Glutamatergic neuron (in vitro differentiated cells): ENCODE measurements around the gene NHSL2. TPM values are rescaled to one million over a fixed set of nuclear protein-coding genes. Genes with fewer than 3 reads are reported as not detected.

Experiments used
- DNase-seq: peaks from one replicate; pipeline ENCODE4 v3.0.0; 2022
- H3K27ac Mint-ChIP-seq: one replicate; pipeline ENCODE4 v1.8.0; 2020; ENCODE audit warnings: mild to moderate bottlenecking, mixed read lengths, inconsistent platforms; ENCODE audit not compliant: unreplicated experiment
- H3K27me3 Mint-ChIP-seq: one replicate; pipeline ENCODE4 v1.8.0; 2020; ENCODE audit warnings: mild to moderate bottlenecking, moderate library complexity, mixed read lengths, inconsistent platforms; ENCODE audit not compliant: unreplicated experiment
- H3K36me3 Mint-ChIP-seq: one replicate; pipeline ENCODE4 v1.8.0; 2020; ENCODE audit warnings: mild to moderate bottlenecking, mixed read lengths, inconsistent platforms; ENCODE audit not compliant: unreplicated experiment
- H3K4me1 Mint-ChIP-seq: one replicate; pipeline ENCODE4 v1.8.0; 2020; ENCODE audit warnings: mild to moderate bottlenecking, low read depth, mixed read lengths, inconsistent platforms; ENCODE audit not compliant: unreplicated experiment
- H3K4me3 Mint-ChIP-seq: one replicate; pipeline ENCODE4 v1.8.0; 2020; ENCODE audit warnings: mild to moderate bottlenecking, mixed read lengths, inconsistent platforms; ENCODE audit not compliant: unreplicated experiment
- H3K9me3 Mint-ChIP-seq: one replicate; pipeline ENCODE4 v1.8.0; 2020; ENCODE audit warnings: mild to moderate bottlenecking, moderate library complexity, mixed read lengths, inconsistent platforms; ENCODE audit not compliant: unreplicated experiment
- total RNA-seq: library from RNA; stranded (reverse); fragmentation: NEBNext Ultra II Directional; extraction: Animal tissue kit (Norgen Biotek cat#: 25700); gene quantifications from one replicate; pipeline ENCODE4 v1.2.1, GENCODE V29; 2021; ENCODE audit not compliant: unreplicated experiment
- TF ChIP-seq, protein P1 (sequence below): fragments of 200-600 bp; sonication (generic); IDR thresholded peaks from one replicate; pipeline ENCODE4 v1.5.0; 2021; ENCODE audit not compliant: partially characterized antibody, unreplicated experiment

NHSL2 gene
- total RNA-seq, 1 donor from 2014 or later: 7.3 TPM

DNA sequence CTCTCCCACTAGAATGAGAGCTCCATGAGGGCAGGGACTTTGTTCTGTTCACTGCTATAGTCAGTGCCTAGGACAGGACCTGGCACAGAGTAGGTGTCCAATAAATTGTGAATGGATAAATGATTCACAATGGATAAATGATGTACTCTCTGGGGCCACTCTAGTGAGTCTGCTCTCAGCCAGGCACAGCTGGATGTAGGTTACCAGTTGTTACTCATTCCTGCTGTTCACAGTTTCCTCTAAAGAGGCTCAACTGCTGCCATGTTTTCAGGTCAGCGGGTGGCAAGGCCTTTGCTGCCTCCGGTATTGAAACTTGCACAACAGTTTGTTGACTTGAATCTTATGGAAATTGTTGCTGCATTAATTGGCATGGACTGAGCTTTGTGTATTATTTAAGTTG, 99.1 kb downstream of the NHSL2 start:
- Mint-ChIP-seq H3K36me3 (no peaks in the 10 kb centered on the region), H3K4me1 (no peaks in the 10 kb centered on the region), H3K9me3 (no peaks in the 10 kb centered on the region), H3K27ac (no peak overlapping the region), H3K27me3 (no peaks in the 10 kb centered on the region), H3K4me3 (no peak overlapping the region)
- TF ChIP-seq, protein P1, sequence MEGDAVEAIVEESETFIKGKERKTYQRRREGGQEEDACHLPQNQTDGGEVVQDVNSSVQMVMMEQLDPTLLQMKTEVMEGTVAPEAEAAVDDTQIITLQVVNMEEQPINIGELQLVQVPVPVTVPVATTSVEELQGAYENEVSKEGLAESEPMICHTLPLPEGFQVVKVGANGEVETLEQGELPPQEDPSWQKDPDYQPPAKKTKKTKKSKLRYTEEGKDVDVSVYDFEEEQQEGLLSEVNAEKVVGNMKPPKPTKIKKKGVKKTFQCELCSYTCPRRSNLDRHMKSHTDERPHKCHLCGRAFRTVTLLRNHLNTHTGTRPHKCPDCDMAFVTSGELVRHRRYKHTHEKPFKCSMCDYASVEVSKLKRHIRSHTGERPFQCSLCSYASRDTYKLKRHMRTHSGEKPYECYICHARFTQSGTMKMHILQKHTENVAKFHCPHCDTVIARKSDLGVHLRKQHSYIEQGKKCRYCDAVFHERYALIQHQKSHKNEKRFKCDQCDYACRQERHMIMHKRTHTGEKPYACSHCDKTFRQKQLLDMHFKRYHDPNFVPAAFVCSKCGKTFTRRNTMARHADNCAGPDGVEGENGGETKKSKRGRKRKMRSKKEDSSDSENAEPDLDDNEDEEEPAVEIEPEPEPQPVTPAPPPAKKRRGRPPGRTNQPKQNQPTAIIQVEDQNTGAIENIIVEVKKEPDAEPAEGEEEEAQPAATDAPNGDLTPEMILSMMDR: no peak
- DNase-seq: no peak

DNA sequence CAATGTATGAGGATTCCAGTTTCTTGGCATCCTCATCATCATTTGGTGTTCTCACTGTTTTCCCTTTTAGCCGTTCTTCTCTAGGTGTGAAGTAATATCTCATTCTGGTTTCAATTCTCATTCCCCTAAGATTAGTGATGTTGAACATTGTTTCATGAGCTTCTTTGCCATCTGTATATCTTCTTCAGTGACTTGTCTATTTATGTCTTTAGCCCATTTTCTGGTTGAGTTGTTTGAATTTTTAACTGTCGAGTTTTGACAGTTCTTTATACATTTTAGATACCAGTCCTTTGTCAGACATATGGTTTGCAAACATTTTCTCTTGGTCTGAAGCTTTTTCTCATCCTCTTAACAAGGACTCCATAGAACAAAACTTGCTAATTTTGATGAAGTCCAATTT, 101.1 kb downstream of the NHSL2 start:
- Mint-ChIP-seq H3K27ac (no peak overlapping the region), H3K4me3 (no peak overlapping the region), H3K4me1 (no peaks in the 10 kb centered on the region), H3K27me3 (no peaks in the 10 kb centered on the region), H3K36me3 (no peaks in the 10 kb centered on the region), H3K9me3 (no peaks in the 10 kb centered on the region)
- TF ChIP-seq, protein P1: no peak
- DNase-seq: no peak

DNA sequence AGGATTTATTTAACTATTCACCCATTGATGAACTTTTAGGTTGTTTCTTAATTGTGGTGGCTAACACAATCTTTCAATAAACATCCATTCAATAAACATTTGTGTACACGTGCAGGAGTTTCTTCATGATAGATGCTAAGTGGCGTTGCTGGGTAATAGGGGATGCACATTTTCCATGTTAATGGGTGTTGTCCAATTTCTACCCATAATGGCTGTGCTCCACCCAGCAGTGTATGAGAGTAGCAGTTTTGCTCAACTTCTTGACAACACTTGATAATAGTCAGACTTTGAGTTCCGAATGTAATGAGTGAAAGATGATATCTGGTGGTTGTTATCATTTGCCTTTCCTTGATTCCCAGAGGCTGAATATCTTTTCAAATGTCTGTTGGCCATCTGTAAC, 104.7 kb downstream of the NHSL2 start:
- Mint-ChIP-seq H3K4me1 (peaks cover 1% of the 10 kb centered on the region), H3K36me3 (no peaks in the 10 kb centered on the region), H3K4me3 (no peak overlapping the region), H3K9me3 (peaks cover 3% of the 10 kb centered on the region), H3K27ac (no peak overlapping the region), H3K27me3 (no peaks in the 10 kb centered on the region)
- TF ChIP-seq, protein P1: no peak
- DNase-seq: no peak

DNA sequence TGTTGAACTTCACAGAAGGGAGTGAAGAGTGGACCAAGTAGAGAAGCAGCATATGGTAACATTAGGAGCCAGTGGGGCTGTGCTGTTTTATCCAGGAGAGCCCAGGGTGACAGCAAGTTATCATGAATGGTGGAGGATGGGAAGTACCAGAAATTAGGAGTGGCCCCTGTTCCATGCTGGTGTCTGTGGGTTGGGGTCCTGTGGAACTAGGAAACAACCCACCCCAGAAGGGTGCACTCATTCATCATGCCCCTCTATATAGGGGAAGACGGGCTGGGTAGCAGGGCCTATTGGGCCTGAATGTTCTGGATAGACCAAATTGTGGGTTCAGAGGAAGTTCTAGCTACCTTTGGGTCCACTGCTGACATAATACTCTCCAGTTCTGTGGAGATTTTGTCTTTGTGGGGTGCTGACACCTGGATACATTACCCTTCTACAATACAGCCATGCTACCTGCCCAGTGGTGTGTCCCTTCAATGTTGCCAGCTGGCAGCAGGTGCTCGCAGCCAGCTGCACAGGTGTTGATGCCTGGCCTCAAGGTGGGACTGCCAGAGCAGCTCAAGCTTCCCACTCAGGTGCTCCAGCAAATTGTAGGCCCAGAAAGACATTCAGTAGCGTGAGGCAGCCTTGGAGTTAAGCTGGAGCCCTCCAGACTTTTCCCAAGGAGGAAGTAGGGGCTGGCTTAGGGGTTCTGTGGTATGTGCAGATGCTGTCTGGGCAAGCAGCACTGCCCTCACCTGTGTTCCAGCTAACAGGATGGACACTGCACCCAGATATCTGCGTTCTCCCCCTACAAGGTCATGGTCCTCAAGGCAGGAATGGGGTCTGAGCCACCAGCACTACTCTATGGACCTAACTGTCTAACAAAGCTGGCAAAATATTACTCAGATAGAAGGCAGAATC, 106.5 kb downstream of the NHSL2 start:
- no peaks in the 10 kb centered on the region for H3K36me3 Mint-ChIP-seq
- peaks cover 4% of the 10 kb centered on the region for H3K9me3 Mint-ChIP-seq
- no peak overlapping the region for H3K4me3 Mint-ChIP-seq
- peaks cover 1% of the 10 kb centered on the region for H3K4me1 Mint-ChIP-seq
- DNase-seq: no peak
- H3K27ac Mint-ChIP-seq: no peak overlapping the region
- TF ChIP-seq, protein P1: no peak
- H3K27me3 Mint-ChIP-seq: no peaks in the 10 kb centered on the region

DNA sequence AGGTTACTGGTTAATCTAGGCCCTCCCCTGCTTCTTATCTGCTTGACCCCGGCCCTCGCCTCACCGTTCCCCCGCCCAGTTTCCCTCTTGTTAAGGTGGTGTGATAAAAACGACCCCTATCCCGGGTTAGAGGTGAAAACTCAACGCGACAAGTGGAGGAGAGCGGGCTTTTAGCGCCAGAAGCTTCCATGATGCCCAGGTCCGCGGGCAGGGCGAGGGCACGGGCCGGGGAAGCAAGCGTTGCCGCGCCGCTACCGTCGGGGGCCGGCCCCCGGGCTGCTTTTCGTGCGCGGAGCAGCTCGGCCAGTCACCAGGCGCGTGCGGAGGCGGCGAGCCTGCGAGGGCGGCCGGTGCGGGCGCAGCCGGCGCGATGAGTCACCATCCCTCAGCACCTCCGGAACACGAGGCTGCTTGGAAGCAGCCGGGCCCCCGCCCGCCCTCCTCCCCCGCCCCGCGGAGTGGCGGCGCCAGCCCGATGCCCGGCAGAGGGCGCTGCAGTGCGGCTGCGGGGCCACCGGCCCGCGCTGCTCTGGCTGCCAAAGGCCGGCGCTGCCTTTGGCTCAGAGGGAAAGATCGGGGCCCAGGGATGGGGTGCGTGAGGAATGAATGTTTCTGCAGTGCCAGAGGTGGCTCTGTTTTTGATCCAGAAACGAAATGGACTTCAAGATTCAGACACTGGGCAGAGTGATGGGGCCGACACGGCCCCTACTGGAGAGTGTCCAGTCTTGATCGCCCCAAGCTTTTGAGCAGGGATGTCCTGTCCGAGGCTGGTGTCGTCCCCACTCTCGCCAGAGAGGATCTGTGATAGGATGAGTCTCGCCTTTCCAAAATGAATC, 107.8 kb downstream of the NHSL2 start:
- no peak overlapping the region for H3K4me3 Mint-ChIP-seq
- H3K9me3 Mint-ChIP-seq: peaks cover 4% of the 10 kb centered on the region
- no peaks in the 10 kb centered on the region for H3K36me3 Mint-ChIP-seq
- no peaks in the 10 kb centered on the region for H3K27me3 Mint-ChIP-seq
- peaks cover 1% of the 10 kb centered on the region for H3K4me1 Mint-ChIP-seq
- TF ChIP-seq, protein P1: peak; percentile 78
- peak; percentile 83 for DNase-seq
- H3K27ac Mint-ChIP-seq: no peak overlapping the region
